BLaER1 treated with 17β-estradiol and CSF1 and Interleukin-3, amounts not matched to agents 10 nM and 100 nM (cell line): Measurements from ENCODE around the gene OR51E1.

ENCODE experiments used
- H3K27ac ChIP-seq, 11 experiments: shearing (Covaris generic); formaldehyde crosslinking; 2 replicates each; pipeline ENCODE4 v1.8.1; 2022
- H3K27me3 ChIP-seq, 11 experiments: shearing (Covaris generic); formaldehyde crosslinking; 2 replicates each; pipeline ENCODE4 v1.8.1; 2022
- H3K36me3 ChIP-seq, 11 experiments: shearing (Covaris generic); formaldehyde crosslinking; 2 replicates each; pipeline ENCODE4 v1.8.1; 2022
- H3K4me1 ChIP-seq, 10 experiments: shearing (Covaris generic); formaldehyde crosslinking; 2 replicates each; pipeline ENCODE4 v1.8.1; 2022
- H3K4me2 ChIP-seq, 11 experiments: shearing (Covaris generic); formaldehyde crosslinking; 2 replicates each; pipeline ENCODE4 v1.8.1; 2022
- H3K4me3 ChIP-seq, 10 experiments: shearing (Covaris generic); formaldehyde crosslinking; 2 replicates each; pipeline ENCODE4 v1.8.1; 2022
- H3K9ac ChIP-seq, 11 experiments: shearing (Covaris generic); formaldehyde crosslinking; 2 replicates each; pipeline ENCODE4 v1.8.1; 2022
- H3K9me3 ChIP-seq, 11 experiments: shearing (Covaris generic); formaldehyde crosslinking; replicated peaks in 1 of 11; 2 replicates each; pipeline ENCODE4 v1.8.1; 2022
- H4K20me1 ChIP-seq, 11 experiments: shearing (Covaris generic); formaldehyde crosslinking; 2 replicates each; pipeline ENCODE4 v1.8.1; 2022
- Cebpa-rat ChIP-seq, 11 experiments: shearing (Covaris generic); IDR thresholded peaks; 2 replicates each; pipeline ENCODE4 v1.8.1; 2022

OR51E1 gene

DNA sequence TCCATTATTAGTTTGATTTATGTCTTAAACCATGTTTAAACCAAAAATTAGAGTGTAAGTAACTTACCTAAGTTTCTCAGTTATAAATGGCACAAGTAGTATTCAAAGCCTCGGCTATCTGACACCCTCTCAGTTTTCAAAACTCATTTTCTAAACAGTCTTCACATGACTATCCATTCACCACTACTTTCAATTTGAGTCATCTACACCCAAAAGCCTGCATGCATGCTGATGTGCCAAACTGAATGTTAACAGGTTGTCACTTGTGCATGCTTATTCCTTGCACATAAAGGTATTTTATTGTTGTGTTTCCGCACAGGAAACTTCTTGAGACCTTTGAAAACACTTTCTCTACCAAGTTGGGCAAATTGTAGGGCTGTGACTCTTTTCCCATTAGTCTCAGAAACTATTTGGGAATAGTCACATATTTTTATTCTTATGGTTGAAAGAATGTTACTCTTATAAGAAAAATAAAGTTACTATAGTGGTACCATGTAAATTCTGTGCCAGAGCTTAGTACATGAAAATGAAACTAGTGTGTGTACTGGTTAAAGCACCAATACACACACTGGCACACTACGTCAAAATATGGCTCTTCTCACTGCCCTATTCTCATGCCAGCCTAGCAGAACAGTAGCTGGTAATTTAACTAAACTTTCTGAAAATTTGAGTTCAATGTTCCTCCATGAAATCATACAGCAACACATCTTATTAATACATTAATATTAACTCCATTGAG lies 56.1 kb downstream of the OR51E1 start:
- no peaks in the 10 kb centered on the region for H3K36me3 ChIP-seq
- no peak overlapping the region for H3K9ac ChIP-seq
- H3K4me1 ChIP-seq, result peaks cover 0 to 17% (median 12%) of the 10 kb centered on the region in 10 experiments; a peak in 12 of 20 replicates
- no peak overlapping the region for H3K4me3 ChIP-seq
- no peak for TF ChIP-seq Cebpa-rat (IDR thresholded peaks at IDR 0.05)
- H3K27me3 ChIP-seq, result no peaks in the 10 kb centered on the region
- no peaks in the 10 kb centered on the region for H4K20me1 ChIP-seq
- H3K27ac ChIP-seq, result no peak overlapping the region
- no peak overlapping the region for H3K4me2 ChIP-seq
- no peaks in the 10 kb centered on the region for H3K9me3 ChIP-seq

DNA sequence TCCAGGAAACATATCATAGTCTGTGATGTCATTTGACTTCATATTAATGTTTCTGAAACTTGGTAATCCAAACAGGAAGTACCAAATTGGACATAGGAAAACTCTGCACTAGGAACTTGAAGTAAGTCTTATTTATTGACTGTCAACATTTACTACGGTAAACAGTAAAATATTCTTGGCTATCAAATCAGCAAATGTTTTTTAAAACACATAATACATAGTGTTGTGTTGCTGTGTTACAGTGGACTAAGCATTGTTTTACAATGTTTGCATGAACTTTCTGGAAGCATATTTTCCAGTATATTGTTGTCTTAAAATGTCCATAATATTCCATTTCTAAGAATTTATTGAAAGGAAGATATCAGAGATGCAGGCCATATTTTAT lies 56.6 kb downstream of the OR51E1 start:
- Histone ChIP-seq H3K27ac (no peak overlapping the region), H3K4me1 (peaks cover 0 to 20% (median 12%) of the 10 kb centered on the region in 10 experiments; a peak in 12 of 20 replicates), H3K4me2 (no peak overlapping the region), H3K9ac (no peak overlapping the region), H3K36me3 (no peaks in the 10 kb centered on the region), H4K20me1 (no peaks in the 10 kb centered on the region), H3K27me3 (no peaks in the 10 kb centered on the region), H3K9me3 (no peaks in the 10 kb centered on the region), H3K4me3 (no peak overlapping the region)
- no peak for TF ChIP-seq Cebpa-rat (IDR thresholded peaks at IDR 0.05)

GRCh38 chr11:4704054-4704789 lies 60.4 kb downstream of the OR51E1 start, which contains the start of gene MMP26:
TSS of gene MMP26 (plus strand) at chr11:4704784.
- Histone ChIP-seq H4K20me1 (no peaks in the 10 kb centered on the region), H3K4me2 (peak within 1 kb of the TSS in 7 of 11 experiments; percentile 25 to 56 (median 43); a peak in 12 of 22 replicates), H3K4me1 (peaks cover 0 to 20% (median 12%) of the 10 kb centered on the region in 10 experiments; a peak in 12 of 20 replicates), H3K27me3 (no peaks in the 10 kb centered on the region), H3K9ac (no peak within 1 kb of the TSS), H3K27ac (no peak within 1 kb of the TSS), H3K4me3 (no peak within 1 kb of the TSS), H3K36me3 (no peaks in the 10 kb centered on the region), H3K9me3 (no peaks in the 10 kb centered on the region)
- TF ChIP-seq Cebpa-rat (IDR thresholded peaks at IDR 0.05), result no peak

- TF ChIP-seq Cebpa-rat (IDR thresholded peaks at IDR 0.05), result no peak
- Histone ChIP-seq H3K9ac (no peak overlapping the region), H3K4me2 (peak overlapping the region in 7 of 11 experiments; percentile 25 to 56 (median 43); a peak in 11 of 22 replicates), H3K27ac (no peak overlapping the region), H3K9me3 (no peaks in the 10 kb centered on the region), H3K27me3 (no peaks in the 10 kb centered on the region), H3K4me1 (peaks cover 0 to 20% (median 12%) of the 10 kb centered on the region in 10 experiments; a peak in 12 of 20 replicates), H3K4me3 (no peak overlapping the region), H3K36me3 (no peaks in the 10 kb centered on the region), H4K20me1 (no peaks in the 10 kb centered on the region)
Observed at GRCh38 chr11:4704790-4705334, 61.1 kb downstream of the OR51E1 start.
